Tibial nerve (tissue), 4 donors: ENCODE data around the gene TFPT. TPM values are rescaled to one million over a fixed set of nuclear protein-coding genes. Genes with fewer than 3 reads are reported as not detected.

ENCODE experiments used
- DNase-seq, 2 donors: peaks; one replicate each; pipeline ENCODE4 v3.0.0-alpha.2; 2019; ENCODE audit warnings: low spot score in 2 of 2
- H3K27ac ChIP-seq, 4 donors: fragments of 200-600 bp; sonication (generic) in 3 of 4; one replicate each; pipeline ENCODE4 v1.5.1; 2017 to 2019; ENCODE audit warnings: mild to moderate bottlenecking in 1 of 4
- H3K27me3 ChIP-seq, 2 donors: fragments of 200-600 bp; sonication (generic) in 1 of 2; one replicate each; pipeline versions ENCODE4 v1.5.1 to v1.6.0; 2017 to 2019
- H3K36me3 ChIP-seq, 3 donors: fragments of 200-600 bp; sonication (generic); one replicate each; pipeline ENCODE4 v1.5.1; 2018 to 2019
- H3K4me1 ChIP-seq, 4 donors: fragments of 200-600 bp; sonication (generic) in 3 of 4; one replicate each; pipeline ENCODE4 v1.5.1; 2017 to 2019
- H3K4me3 ChIP-seq, 4 donors: fragments of 200-600 bp; sonication (generic) in 3 of 4; one replicate each; pipeline ENCODE4 v1.5.1; 2017 to 2019; ENCODE audit warnings: mild to moderate bottlenecking in 1 of 4, moderate library complexity in 1 of 4
- H3K9me3 ChIP-seq, 4 donors: fragments of 200-600 bp; sonication (generic) in 3 of 4; one replicate each; pipeline ENCODE4 v1.5.1; 2017 to 2019
- EP300 ChIP-seq, 2 donors: sonication (generic); formaldehyde crosslinking; IDR thresholded peaks; one replicate each; pipeline ENCODE4 v1.6.1; 2017; ENCODE audit warnings: antibody characterized with exemption in 2 of 2, mild to moderate bottlenecking in 1 of 2
- POLR2A ChIP-seq, 2 donors: fragments of 450-650 bp; IDR thresholded peaks; one replicate each; pipeline ENCODE4 v1.6.1; 2017; ENCODE audit warnings: antibody characterized with exemption in 2 of 2, mild to moderate bottlenecking in 2 of 2, moderate library complexity in 2 of 2
- WGBS, 2 donors: methylation state at CpG; one replicate each; pipeline ENCODE4 v1.1.5; 2018; 5-methylcytosine and 5-hydroxymethylcytosine counted together
- total RNA-seq, 4 donors: library from RNA; depleted of rRNA; stranded (reverse); fragments of >200 nt; gene quantifications; one replicate each; pipeline ENCODE4 v1.1.0, GENCODE V29; 2016
- TF ChIP-seq, protein P1 (sequence below), 5 experiments: fragments of 200-600 bp in 3 of 5; fragments of 450-650 bp in 2 of 5; sonication (generic) in 3 of 5; IDR thresholded peaks; one replicate each; pipeline ENCODE4 v1.5.1; 2016 to 2019; ENCODE audit warnings: antibody characterized with exemption in 5 of 5, mild to moderate bottlenecking in 3 of 5, moderate library complexity in 2 of 5

Gene TFPT
- total RNA-seq, 4 donors from 2014 or later: 9.6 to 19.0 (median 13.5) TPM

DNA sequence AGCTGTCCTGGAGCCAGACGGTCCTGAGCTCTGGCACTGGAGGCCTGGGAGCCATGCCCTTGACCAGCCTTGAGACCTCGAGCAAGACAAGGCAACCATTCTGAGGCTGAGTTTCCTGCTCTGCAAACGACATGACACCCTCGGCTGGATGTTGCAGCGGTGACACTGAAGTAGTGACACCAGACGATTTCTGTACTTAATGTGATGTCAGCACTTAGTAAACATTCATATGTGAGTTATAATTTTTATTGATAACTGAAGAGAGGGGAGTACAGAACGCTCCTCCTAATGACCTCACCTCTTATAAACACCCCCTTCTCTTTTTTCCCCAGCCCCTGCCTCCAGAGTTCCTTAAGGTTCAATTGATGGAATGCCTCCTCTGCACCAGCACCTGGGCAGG, 7.0 kb downstream of the TFPT start:
- Histone ChIP-seq H3K9me3 (no peaks in the 10 kb centered on the region), H3K4me3 (no peak overlapping the region), H3K36me3 (peaks cover 0 to 82% (median 7%) of the 10 kb centered on the region in 3 donors), H3K4me1 (peaks cover 0 to 4% (median 3%) of the 10 kb centered on the region in 4 donors), H3K27me3 (no peaks in the 10 kb centered on the region), H3K27ac (no peak overlapping the region)
- DNase-seq: no peak
- TF ChIP-seq POLR2A (IDR thresholded peaks at IDR 0.05): no peak
- TF ChIP-seq EP300 (IDR thresholded peaks at IDR 0.05): no peak
- TF ChIP-seq, protein P1, sequence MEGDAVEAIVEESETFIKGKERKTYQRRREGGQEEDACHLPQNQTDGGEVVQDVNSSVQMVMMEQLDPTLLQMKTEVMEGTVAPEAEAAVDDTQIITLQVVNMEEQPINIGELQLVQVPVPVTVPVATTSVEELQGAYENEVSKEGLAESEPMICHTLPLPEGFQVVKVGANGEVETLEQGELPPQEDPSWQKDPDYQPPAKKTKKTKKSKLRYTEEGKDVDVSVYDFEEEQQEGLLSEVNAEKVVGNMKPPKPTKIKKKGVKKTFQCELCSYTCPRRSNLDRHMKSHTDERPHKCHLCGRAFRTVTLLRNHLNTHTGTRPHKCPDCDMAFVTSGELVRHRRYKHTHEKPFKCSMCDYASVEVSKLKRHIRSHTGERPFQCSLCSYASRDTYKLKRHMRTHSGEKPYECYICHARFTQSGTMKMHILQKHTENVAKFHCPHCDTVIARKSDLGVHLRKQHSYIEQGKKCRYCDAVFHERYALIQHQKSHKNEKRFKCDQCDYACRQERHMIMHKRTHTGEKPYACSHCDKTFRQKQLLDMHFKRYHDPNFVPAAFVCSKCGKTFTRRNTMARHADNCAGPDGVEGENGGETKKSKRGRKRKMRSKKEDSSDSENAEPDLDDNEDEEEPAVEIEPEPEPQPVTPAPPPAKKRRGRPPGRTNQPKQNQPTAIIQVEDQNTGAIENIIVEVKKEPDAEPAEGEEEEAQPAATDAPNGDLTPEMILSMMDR (IDR thresholded peaks at IDR 0.05): no peak
- WGBS, 2 donors: 61 to 73% methylated on average over 7 of the region's 7 CpGs

DNA sequence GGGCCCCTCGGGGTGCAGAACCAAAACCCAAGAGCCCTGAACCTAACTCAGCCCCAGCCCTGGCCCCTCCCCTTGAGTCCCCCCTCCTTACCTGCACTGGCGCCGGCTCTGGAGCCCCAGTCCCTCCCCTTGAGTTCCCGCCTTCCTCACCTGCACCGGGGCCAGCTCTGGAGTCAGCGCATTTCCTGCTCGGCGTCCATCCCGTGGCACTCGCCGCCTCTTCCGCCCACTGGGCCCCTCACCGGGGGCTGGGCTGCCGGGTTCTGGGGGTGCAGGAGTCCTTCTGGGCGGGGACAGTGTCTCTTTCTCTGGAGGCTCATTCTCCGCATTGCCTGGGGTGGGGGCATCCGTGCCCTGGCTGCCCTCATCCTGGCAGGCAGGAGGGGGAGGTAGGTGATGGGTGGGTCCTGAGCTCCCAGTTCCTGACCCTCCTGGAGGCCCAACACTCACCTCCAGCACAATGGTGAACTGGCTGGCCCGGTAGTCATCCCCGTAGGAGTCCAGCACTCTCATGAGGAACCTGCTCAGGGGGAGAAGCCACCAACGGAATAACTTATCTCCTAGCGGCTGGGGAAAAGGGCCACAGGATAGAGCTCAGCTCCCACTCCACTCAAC, 7.5 kb downstream of the TFPT start:
- no peaks in the 10 kb centered on the region for H3K27me3 ChIP-seq
- no peak overlapping the region for H3K4me3 ChIP-seq
- DNase-seq: no peak
- peaks cover 0 to 78% (median 7%) of the 10 kb centered on the region in 3 donors for H3K36me3 ChIP-seq
- no peaks in the 10 kb centered on the region for H3K9me3 ChIP-seq
- peaks cover 0 to 9% (median 7%) of the 10 kb centered on the region in 4 donors for H3K4me1 ChIP-seq
- TF ChIP-seq EP300 (IDR thresholded peaks at IDR 0.05): no peak
- TF ChIP-seq, protein P1 (IDR thresholded peaks at IDR 0.05): no peak
- no peak for TF ChIP-seq POLR2A (IDR thresholded peaks at IDR 0.05)
- 75 to 81% methylated on average over 15 to 20 of the region's 21 CpGs for WGBS, 2 donors
- H3K27ac ChIP-seq: no peak overlapping the region

DNA sequence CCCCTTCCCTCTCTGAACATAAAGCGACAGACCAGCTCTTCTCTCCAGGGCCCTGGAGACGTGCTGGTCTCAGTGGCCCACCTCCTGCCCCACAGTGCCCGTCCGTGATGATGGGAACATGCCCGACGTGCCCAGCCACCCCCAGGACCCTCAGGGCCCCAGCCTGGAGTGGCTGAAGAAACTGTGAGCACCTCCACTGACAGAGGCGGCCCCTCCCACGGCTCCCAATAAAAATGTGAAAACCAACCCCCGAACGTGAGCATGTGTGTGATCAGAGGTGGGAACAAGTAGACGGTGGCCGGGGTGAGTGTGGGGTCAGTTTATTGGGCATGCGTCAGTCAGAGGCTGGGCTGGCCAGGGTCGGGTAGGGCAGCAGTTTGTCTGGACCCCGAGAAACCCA, 8.7 kb downstream of the TFPT start:
- no peak for DNase-seq
- Histone ChIP-seq H3K4me1 (peaks cover 0 to 15% (median 7%) of the 10 kb centered on the region in 4 donors), H3K27ac (no peak overlapping the region), H3K36me3 (peaks cover 0 to 67% (median 7%) of the 10 kb centered on the region in 3 donors), H3K27me3 (no peaks in the 10 kb centered on the region), H3K4me3 (no peak overlapping the region), H3K9me3 (no peaks in the 10 kb centered on the region)
- 76 to 79% methylated on average over 15 of the region's 15 CpGs for WGBS, 2 donors
- no peak for TF ChIP-seq EP300 (IDR thresholded peaks at IDR 0.05)
- TF ChIP-seq, protein P1 (IDR thresholded peaks at IDR 0.05): no peak
- TF ChIP-seq POLR2A (IDR thresholded peaks at IDR 0.05): no peak

DNA sequence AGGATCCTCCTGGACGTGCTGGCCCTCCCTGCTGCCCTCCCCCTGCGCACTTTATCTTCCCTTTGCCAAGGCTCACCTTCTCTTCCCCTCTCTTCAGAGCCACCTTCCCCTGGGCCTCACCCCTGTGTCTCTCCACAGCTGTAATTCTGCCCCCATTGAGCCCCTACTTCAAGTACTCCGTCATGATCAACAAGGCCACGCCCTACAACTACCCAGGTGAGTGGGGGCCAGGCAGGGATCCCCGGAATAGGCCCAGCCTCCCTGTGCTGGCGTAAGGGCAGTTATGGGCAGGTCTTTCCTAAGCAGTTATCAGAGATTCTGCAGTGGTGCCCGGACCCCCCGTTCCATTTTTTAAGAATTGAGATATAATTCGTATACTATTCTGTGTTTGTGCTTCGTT, 9.7 kb downstream of the TFPT start:
- TF ChIP-seq, protein P1 (IDR thresholded peaks at IDR 0.05): no peak
- no peak for TF ChIP-seq EP300 (IDR thresholded peaks at IDR 0.05)
- TF ChIP-seq POLR2A (IDR thresholded peaks at IDR 0.05): no peak
- WGBS, 2 donors: 93 to 94% methylated on average over 10 of the region's 10 CpGs
- DNase-seq: no peak
- H3K9me3 ChIP-seq: no peaks in the 10 kb centered on the region
- H3K4me3 ChIP-seq: no peak overlapping the region
- H3K4me1 ChIP-seq: peaks cover 0 to 15% (median 7%) of the 10 kb centered on the region in 4 donors
- no peak overlapping the region for H3K27ac ChIP-seq
- peaks cover 0 to 60% (median 5%) of the 10 kb centered on the region in 3 donors for H3K36me3 ChIP-seq
- no peaks in the 10 kb centered on the region for H3K27me3 ChIP-seq

DNA sequence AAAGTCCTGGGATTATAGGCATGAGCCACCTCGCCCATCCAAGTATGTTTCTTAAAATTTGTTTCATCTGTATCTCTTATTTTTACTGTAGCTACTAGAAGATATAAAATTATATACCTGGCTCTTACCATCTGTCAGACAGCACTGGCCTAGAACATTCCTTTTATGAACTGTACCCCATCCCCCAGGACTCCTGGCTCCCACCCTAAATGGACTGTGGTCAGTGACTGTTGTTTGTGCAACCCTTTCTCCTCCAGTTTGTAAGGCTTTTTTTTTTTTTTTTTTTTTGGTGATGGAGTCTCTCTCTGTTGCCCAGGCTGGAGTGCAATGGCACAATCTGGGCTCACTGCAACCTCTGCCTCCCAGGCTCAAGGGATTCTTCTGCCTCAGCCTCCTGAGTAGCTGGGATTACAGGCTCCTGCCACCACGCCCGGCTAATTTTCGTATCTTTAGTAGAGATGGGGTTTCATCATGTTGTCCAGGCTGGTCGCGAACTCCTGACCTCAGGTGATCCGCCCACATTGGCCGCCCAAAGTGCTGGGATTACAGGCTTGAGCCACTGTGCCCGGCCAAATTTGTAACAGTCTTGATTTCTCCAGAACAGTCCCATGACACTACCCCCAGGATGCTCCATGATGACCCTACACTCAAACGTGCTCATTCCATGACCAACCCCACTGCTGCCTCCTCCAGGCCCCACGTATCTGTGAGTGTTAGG, 10.3 kb downstream of the TFPT start:
- WGBS, 2 donors: 86 to 87% methylated on average over 11 of the region's 11 CpGs

More for the DNA sequence above, 10.3 kb downstream of the TFPT start:
- Histone ChIP-seq H3K36me3 (peaks cover 0 to 53% (median 0%) of the 10 kb centered on the region in 3 donors), H3K27ac (no peak overlapping the region), H3K27me3 (no peaks in the 10 kb centered on the region), H3K9me3 (no peaks in the 10 kb centered on the region), H3K4me3 (no peak overlapping the region), H3K4me1 (peaks cover 0 to 15% (median 7%) of the 10 kb centered on the region in 4 donors)
- no peak for DNase-seq
- TF ChIP-seq, protein P1 (IDR thresholded peaks at IDR 0.05): no peak
- TF ChIP-seq POLR2A (IDR thresholded peaks at IDR 0.05): no peak
- TF ChIP-seq EP300 (IDR thresholded peaks at IDR 0.05): no peak
